ENCODE measurements around the gene SCARB1. TPM values are rescaled to one million over a fixed set of nuclear protein-coding genes. Genes with fewer than 3 reads are reported as not detected.

SCARB1 gene
- total and polyA plus RNA-seq, 2 of the 13 experiments (the other 11 are each of a cell fraction or from before 2014, with no cell fraction given), result 63.4 to 160 TPM

DNA sequence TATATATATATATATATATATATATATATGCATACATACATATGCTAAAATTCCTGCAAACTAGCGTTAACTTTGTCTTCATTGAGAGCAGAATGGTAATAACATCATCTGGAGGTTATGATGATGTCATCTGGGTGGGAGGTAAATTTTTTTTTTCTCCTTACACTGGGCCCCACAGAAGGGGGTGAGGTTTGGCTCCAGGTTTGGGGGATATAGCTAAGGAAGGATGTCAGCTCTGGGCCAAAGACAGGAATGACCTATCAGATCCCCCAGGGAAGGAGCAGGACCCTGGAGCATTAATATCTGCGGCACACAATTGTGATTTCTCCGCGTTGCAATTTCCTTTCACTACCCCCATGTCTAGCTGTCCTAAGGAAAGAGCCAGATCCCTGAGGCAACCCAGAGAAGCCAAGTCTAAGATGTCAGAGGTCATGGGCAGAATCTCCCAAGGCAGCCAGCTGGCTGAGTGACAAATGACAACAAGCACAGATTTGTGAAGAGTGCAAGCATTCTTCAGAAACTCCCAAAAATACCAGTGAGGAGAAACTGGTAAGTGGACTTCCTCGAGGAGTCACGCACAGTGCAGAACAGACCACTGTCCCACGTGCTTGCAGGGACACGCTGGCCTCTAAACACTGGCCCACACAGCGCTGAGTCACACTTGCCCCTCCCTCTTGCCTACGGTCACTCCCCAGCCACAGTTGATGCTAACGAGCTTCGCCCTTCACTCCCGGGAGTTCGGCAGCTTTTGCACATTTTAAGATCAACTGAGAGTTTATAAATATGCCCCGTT, 40.8 kb upstream of the SCARB1 start (continued):
- TF ChIP-seq, protein P1, sequence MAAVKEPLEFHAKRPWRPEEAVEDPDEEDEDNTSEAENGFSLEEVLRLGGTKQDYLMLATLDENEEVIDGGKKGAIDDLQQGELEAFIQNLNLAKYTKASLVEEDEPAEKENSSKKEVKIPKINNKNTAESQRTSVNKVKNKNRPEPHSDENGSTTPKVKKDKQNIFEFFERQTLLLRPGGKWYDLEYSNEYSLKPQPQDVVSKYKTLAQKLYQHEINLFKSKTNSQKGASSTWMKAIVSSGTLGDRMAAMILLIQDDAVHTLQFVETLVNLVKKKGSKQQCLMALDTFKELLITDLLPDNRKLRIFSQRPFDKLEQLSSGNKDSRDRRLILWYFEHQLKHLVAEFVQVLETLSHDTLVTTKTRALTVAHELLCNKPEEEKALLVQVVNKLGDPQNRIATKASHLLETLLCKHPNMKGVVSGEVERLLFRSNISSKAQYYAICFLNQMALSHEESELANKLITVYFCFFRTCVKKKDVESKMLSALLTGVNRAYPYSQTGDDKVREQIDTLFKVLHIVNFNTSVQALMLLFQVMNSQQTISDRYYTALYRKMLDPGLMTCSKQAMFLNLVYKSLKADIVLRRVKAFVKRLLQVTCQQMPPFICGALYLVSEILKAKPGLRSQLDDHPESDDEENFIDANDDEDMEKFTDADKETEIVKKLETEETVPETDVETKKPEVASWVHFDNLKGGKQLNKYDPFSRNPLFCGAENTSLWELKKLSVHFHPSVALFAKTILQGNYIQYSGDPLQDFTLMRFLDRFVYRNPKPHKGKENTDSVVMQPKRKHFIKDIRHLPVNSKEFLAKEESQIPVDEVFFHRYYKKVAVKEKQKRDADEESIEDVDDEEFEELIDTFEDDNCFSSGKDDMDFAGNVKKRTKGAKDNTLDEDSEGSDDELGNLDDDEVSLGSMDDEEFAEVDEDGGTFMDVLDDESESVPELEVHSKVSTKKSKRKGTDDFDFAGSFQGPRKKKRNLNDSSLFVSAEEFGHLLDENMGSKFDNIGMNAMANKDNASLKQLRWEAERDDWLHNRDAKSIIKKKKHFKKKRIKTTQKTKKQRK (IDR thresholded peaks at IDR 0.05; ENCODE audit: low read length), result no peak
- TF ChIP-seq, protein P2, sequence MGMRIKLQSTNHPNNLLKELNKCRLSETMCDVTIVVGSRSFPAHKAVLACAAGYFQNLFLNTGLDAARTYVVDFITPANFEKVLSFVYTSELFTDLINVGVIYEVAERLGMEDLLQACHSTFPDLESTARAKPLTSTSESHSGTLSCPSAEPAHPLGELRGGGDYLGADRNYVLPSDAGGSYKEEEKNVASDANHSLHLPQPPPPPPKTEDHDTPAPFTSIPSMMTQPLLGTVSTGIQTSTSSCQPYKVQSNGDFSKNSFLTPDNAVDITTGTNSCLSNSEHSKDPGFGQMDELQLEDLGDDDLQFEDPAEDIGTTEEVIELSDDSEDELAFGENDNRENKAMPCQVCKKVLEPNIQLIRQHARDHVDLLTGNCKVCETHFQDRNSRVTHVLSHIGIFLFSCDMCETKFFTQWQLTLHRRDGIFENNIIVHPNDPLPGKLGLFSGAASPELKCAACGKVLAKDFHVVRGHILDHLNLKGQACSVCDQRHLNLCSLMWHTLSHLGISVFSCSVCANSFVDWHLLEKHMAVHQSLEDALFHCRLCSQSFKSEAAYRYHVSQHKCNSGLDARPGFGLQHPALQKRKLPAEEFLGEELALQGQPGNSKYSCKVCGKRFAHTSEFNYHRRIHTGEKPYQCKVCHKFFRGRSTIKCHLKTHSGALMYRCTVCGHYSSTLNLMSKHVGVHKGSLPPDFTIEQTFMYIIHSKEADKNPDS (CRISPR knock-in tag; IDR thresholded peaks at IDR 0.05), result no peak
- no peak for TF ChIP-seq ZNF33A (CRISPR knock-in tag; IDR thresholded peaks at IDR 0.05; ENCODE audit: borderline replicate concordance)
- 0 out of 2 replicates have a peak, but pooled peaks have one; percentile 63 for TF ChIP-seq MEIS2 (CRISPR knock-in tag; IDR thresholded peaks at IDR 0.05)
- TF ChIP-seq CEBPG (CRISPR knock-in tag; IDR thresholded peaks at IDR 0.05), result 0 out of 2 replicates have a peak, but pooled peaks have one; percentile 28
- peak; percentile 64; the same call in 1 of the 2 replicates for TF ChIP-seq MEF2D (CRISPR knock-in tag; IDR thresholded peaks at IDR 0.05)
- TF ChIP-seq ZNF292 (CRISPR knock-in tag; IDR thresholded peaks at IDR 0.05; ENCODE audit: borderline replicate concordance, low read depth), result peak; percentile 74; the same call in 1 of the 2 replicates
- no peak for TF ChIP-seq RFX3 (CRISPR knock-in tag; IDR thresholded peaks at IDR 0.05)
- TF ChIP-seq PRPF4 (IDR thresholded peaks at IDR 0.05; ENCODE audit: low read depth, low read length, poor library complexity, severe bottlenecking), result no peak
- TF ChIP-seq ZFP90 (CRISPR knock-in tag; IDR thresholded peaks at IDR 0.05; ENCODE audit: borderline replicate concordance), result peak; percentile 91
- TF ChIP-seq ZSCAN25 (CRISPR knock-in tag; IDR thresholded peaks at IDR 0.05), result no peak
- TF ChIP-seq ZNF570 (CRISPR knock-in tag; IDR thresholded peaks at IDR 0.05; ENCODE audit: borderline replicate concordance), result no peak
- TF ChIP-seq ZNF614 (CRISPR knock-in tag; IDR thresholded peaks at IDR 0.05; ENCODE audit: borderline replicate concordance), result peak; percentile 41; the same call in 1 of the 2 replicates
- TF ChIP-seq ZNF331 (CRISPR knock-in tag; IDR thresholded peaks at IDR 0.05), result peak; percentile 69
- TF ChIP-seq REL (CRISPR knock-in tag; conservative IDR thresholded peaks at IDR 0.05), result no peak
- TF ChIP-seq, protein P3, sequence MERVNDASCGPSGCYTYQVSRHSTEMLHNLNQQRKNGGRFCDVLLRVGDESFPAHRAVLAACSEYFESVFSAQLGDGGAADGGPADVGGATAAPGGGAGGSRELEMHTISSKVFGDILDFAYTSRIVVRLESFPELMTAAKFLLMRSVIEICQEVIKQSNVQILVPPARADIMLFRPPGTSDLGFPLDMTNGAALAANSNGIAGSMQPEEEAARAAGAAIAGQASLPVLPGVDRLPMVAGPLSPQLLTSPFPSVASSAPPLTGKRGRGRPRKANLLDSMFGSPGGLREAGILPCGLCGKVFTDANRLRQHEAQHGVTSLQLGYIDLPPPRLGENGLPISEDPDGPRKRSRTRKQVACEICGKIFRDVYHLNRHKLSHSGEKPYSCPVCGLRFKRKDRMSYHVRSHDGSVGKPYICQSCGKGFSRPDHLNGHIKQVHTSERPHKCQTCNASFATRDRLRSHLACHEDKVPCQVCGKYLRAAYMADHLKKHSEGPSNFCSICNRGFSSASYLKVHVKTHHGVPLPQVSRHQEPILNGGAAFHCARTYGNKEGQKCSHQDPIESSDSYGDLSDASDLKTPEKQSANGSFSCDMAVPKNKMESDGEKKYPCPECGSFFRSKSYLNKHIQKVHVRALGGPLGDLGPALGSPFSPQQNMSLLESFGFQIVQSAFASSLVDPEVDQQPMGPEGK (CRISPR knock-in tag; IDR thresholded peaks at IDR 0.05), result peak; percentile 89
- TF ChIP-seq ZNF235 (CRISPR knock-in tag; IDR thresholded peaks at IDR 0.05; ENCODE audit: borderline replicate concordance), result no peak
- TF ChIP-seq MYNN (CRISPR knock-in tag; IDR thresholded peaks at IDR 0.05; ENCODE audit: low read depth), result no peak
- TF ChIP-seq NR3C1 (CRISPR knock-in tag; IDR thresholded peaks at IDR 0.05), result no peak
- TF ChIP-seq, protein P4, sequence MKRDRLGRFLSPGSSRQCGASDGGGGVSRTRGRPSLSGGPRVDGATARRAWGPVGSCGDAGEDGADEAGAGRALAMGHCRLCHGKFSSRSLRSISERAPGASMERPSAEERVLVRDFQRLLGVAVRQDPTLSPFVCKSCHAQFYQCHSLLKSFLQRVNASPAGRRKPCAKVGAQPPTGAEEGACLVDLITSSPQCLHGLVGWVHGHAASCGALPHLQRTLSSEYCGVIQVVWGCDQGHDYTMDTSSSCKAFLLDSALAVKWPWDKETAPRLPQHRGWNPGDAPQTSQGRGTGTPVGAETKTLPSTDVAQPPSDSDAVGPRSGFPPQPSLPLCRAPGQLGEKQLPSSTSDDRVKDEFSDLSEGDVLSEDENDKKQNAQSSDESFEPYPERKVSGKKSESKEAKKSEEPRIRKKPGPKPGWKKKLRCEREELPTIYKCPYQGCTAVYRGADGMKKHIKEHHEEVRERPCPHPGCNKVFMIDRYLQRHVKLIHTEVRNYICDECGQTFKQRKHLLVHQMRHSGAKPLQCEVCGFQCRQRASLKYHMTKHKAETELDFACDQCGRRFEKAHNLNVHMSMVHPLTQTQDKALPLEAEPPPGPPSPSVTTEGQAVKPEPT (CRISPR knock-in tag; IDR thresholded peaks at IDR 0.05; ENCODE audit: low read depth), result 0 out of 2 replicates have a peak, but pooled peaks have one; percentile 44
